SK-N-SH (cell line): ENCODE data around the gene TTC21A. TPM values are rescaled to one million over a fixed set of nuclear protein-coding genes. Genes with fewer than 3 reads are reported as not detected.

Experiments used
- CTCF ChIA-PET: fragments of 300-600, 350-600 bp; formaldehyde crosslinking; extraction: SDS; loops from one replicate; lab custom pipeline; 2021; lab: Yijun Ruan, JAX
- POLR2A ChIA-PET: fragments of 350-600 bp; sonication (Branson Sonifier 250); formaldehyde crosslinking; extraction: SDS; loops from one replicate; lab custom pipeline; 2020; ENCODE audit warnings: antibody characterized with exemption, inconsistent platforms; lab: Yijun Ruan, JAX
- DNase-seq: peaks from one replicate; pipeline ENCODE4 v3.0.0; 2012
- H2AFZ ChIP-seq: fragments of 200-600 bp; sonication (generic); 2 replicates; pipeline ENCODE4 v1.8.1; 2016; ENCODE audit warnings: antibody characterized with exemption, mild to moderate bottlenecking, low read depth
- H3F3A ChIP-seq: fragments of 200-600 bp; sonication (generic); replicated peaks from 2 replicates; pipeline ENCODE3; 2016; ENCODE audit warnings: antibody characterized with exemption, mild to moderate bottlenecking; ENCODE audit not compliant: insufficient read depth
- H3K27ac ChIP-seq, 2 experiments: fragments of 200-500 bp in 1 of 2; fragments of 200-600 bp in 1 of 2; sonication (Bioruptor generic) in 1 of 2; sonication (generic), shearing (Covaris generic) in 1 of 2; 2 replicates each; pipeline versions ENCODE4 v1.5.1 to v1.6.1; 2014 to 2016; ENCODE audit warnings: low read depth in 2 of 2, inconsistent platforms in 1 of 2, low read length in 1 of 2, mild to moderate bottlenecking in 1 of 2, mixed read lengths in 1 of 2
- H3K27me3 ChIP-seq: fragments of 200-600 bp; sonication (generic), shearing (Covaris generic); 2 replicates; pipeline ENCODE4 v1.6.1; 2016; ENCODE audit warnings: mixed run types; ENCODE audit not compliant: insufficient read depth
- H3K36me3 ChIP-seq, 2 experiments: fragments of 200-500 bp in 1 of 2; fragments of 200-600 bp in 1 of 2; sonication (Bioruptor generic) in 1 of 2; sonication (generic) in 1 of 2; replicated peaks in 1 of 2; 2 replicates each; pipeline versions ENCODE3 to v1.5.1; 2014 to 2016; ENCODE audit warnings: low read length in 1 of 2, mild to moderate bottlenecking in 1 of 2; ENCODE audit not compliant: insufficient read depth in 2 of 2, control insufficient read depth in 1 of 2
- H3K4me1 ChIP-seq, 2 experiments: fragments of 200-500 bp in 1 of 2; fragments of 200-600 bp in 1 of 2; sonication (Bioruptor generic) in 1 of 2; sonication (generic), shearing (Covaris generic) in 1 of 2; 2 replicates each; pipeline versions ENCODE4 v1.5.1 to v1.6.1; 2014 to 2016; ENCODE audit warnings: low read depth in 1 of 2, low read length in 1 of 2, mixed run types in 1 of 2; ENCODE audit not compliant: insufficient read depth in 2 of 2, control insufficient read depth in 1 of 2
- H3K4me2 ChIP-seq: fragments of 200-600 bp; sonication (generic), shearing (Covaris generic); 2 replicates; pipeline ENCODE4 v1.6.1; 2017; ENCODE audit warnings: mixed run types
- H3K4me3 ChIP-seq, 2 experiments: fragments of 200-500 bp in 1 of 2; fragments of 200-600 bp in 1 of 2; sonication (Bioruptor generic) in 1 of 2; sonication (generic), shearing (Covaris generic) in 1 of 2; 2 replicates each; pipeline versions ENCODE4 v1.5.1 to v1.8.1; 2014 to 2016; ENCODE audit warnings: low read depth in 2 of 2, inconsistent platforms in 1 of 2, low read length in 1 of 2, mild to moderate bottlenecking in 1 of 2, mixed read lengths in 1 of 2, moderate library complexity in 1 of 2
- H3K79me2 ChIP-seq: fragments of 200-600 bp; sonication (generic); 2 replicates; pipeline ENCODE4 v1.8.1; 2017; ENCODE audit warnings: mild to moderate bottlenecking; ENCODE audit not compliant: insufficient read depth
- H3K9ac ChIP-seq: fragments of 200-600 bp; sonication (generic); 2 replicates; pipeline ENCODE4 v1.6.1; 2017; ENCODE audit warnings: mixed run types
- H3K9me2 ChIP-seq: fragments of 200-600 bp; sonication (generic); 2 replicates; pipeline ENCODE4 v1.6.1; 2017; ENCODE audit warnings: mixed run types
- H3K9me3 ChIP-seq: fragments of 200-600 bp; sonication (generic); 2 replicates; pipeline ENCODE4 v1.6.1; 2017; ENCODE audit warnings: mixed run types, mild to moderate bottlenecking, moderate library complexity
- H4K20me1 ChIP-seq: fragments of 200-600 bp; sonication (generic); 2 replicates; pipeline ENCODE4 v1.6.1; 2017; ENCODE audit warnings: mild to moderate bottlenecking, mixed run types; ENCODE audit not compliant: insufficient read depth
- CTCF ChIP-seq: fragments of 200-600 bp; sonication (generic); IDR thresholded peaks from 2 replicates; pipeline ENCODE4 v1.6.1; 2017; ENCODE audit warnings: antibody characterized with exemption, mild to moderate bottlenecking, moderate library complexity
- FOXJ3 ChIP-seq: sonication (generic); formaldehyde crosslinking; IDR thresholded peaks from 2 replicates; pipeline ENCODE4 v1.5.1; 2020; ENCODE audit warnings: mild to moderate bottlenecking, missing genetic modification reagents
- GATA2 ChIP-seq: sonication (generic); formaldehyde crosslinking; IDR thresholded peaks from 2 replicates; pipeline ENCODE4 v1.5.0; 2020; ENCODE audit warnings: mild to moderate bottlenecking, missing genetic modification reagents
- JUND ChIP-seq: IDR thresholded peaks from 2 replicates; pipeline ENCODE4 v1.4.0; 2012
- MXI1 ChIP-seq: IDR thresholded peaks from 2 replicates; pipeline ENCODE4 v1.6.1; 2012; ENCODE audit warnings: mild to moderate bottlenecking, low read depth, low read length, improper control_type of control experiment
- NFIC ChIP-seq: IDR thresholded peaks from 2 replicates; pipeline ENCODE4 v1.4.0; 2012; ENCODE audit warnings: borderline replicate concordance
- PBX3 ChIP-seq: IDR thresholded peaks from 2 replicates; pipeline ENCODE4; 2012
- REST ChIP-seq: IDR thresholded peaks from 2 replicates; pipeline ENCODE4 v1.6.1; 2012; ENCODE audit warnings: mild to moderate bottlenecking, low read depth, low read length, moderate library complexity
- RXRA ChIP-seq: IDR thresholded peaks from 2 replicates; pipeline ENCODE4 v1.4.0; 2012; ENCODE audit warnings: low read depth, mild to moderate bottlenecking, borderline replicate concordance
- TCF12 ChIP-seq: IDR thresholded peaks from 2 replicates; pipeline ENCODE4 v1.4.0; 2012
- WGBS: methylation state at CpG from one replicate; pipeline ENCODE4 v1.1.6; 2017; ENCODE audit warnings: low lambda C conversion rate; 5-methylcytosine and 5-hydroxymethylcytosine counted together
- polyA plus RNA-seq, 3 experiments: library from polyadenylated mRNA; depleted of rRNA; stranded (reverse); fragments of >200 nt; gene quantifications; 2 replicates each; pipeline ENCODE4 v1.2.3, GENCODE V29; 2012

Gene TTC21A
- polyA plus RNA-seq, 1 of the 3 experiments (the other 2 are of a cell fraction): 3.9 TPM

GRCh38 chr3:39144095-39144747 lies 36.7 kb downstream of the TTC21A start:
- Histone ChIP-seq H3K9me3 (no peaks in the 10 kb centered on the region), H3K9me2 (no peaks in the 10 kb centered on the region), H3K4me1 (peaks cover 36 to 79% of the 10 kb centered on the region in 2 experiments), H4K20me1 (peaks cover 27% of the 10 kb centered on the region), H3K79me2 (peaks cover 81% of the 10 kb centered on the region), H3K27me3 (no peaks in the 10 kb centered on the region), H3K27ac (no peak overlapping the region; a peak in 1 of 4 replicates), H3K4me3 (no peak overlapping the region), H3F3A (peaks cover 25% of the 10 kb centered on the region), H3K9ac (no peak overlapping the region), H3K36me3 (peaks cover 40 to 48% of the 10 kb centered on the region in 2 experiments), H2AFZ (no peak overlapping the region), H3K4me2 (no peak overlapping the region)
- WGBS: 79% methylated on average over 20 of the region's 20 CpGs
- peak; percentile 67 for DNase-seq
- ChIA-PET POLR2A (no interaction called here), CTCF (interaction anchor here (1.4 to 3.2 kb wide), 3 partner anchors 18 to 148 kb away, joined by 5 to 18 read pairs (median 7); no protein-coding TSS in a partner anchor)
- TF ChIP-seq PBX3 (no peak), TCF12 (no peak), GATA2 (peak; percentile 46; the same call in 1 of the 2 replicates), FOXJ3 (CRISPR knock-in tag) (peak; percentile 52; the same call in 1 of the 2 replicates), JUND (no peak)

- Histone ChIP-seq H3K4me2 (no peak overlapping the region), H3K36me3 (peaks cover 40 to 47% of the 10 kb centered on the region in 2 experiments), H3K79me2 (peaks cover 88% of the 10 kb centered on the region), H3K9ac (no peak overlapping the region), H3K27me3 (no peaks in the 10 kb centered on the region), H3K9me2 (no peaks in the 10 kb centered on the region), H3K4me1 (peaks cover 42 to 81% of the 10 kb centered on the region in 2 experiments), H4K20me1 (peaks cover 32% of the 10 kb centered on the region), H3K27ac (no peak overlapping the region), H2AFZ (no peak overlapping the region), H3K9me3 (no peaks in the 10 kb centered on the region), H3F3A (peaks cover 31% of the 10 kb centered on the region), H3K4me3 (no peak overlapping the region)
- no peak for DNase-seq
- ChIA-PET CTCF (interaction anchor here (1.0 to 3.2 kb wide), 5 partner anchors 10 to 147 kb away, joined by 3 to 18 read pairs (median 7); no protein-coding TSS in a partner anchor), POLR2A (no interaction called here)
- TF ChIP-seq REST (no peak), CTCF (no peak), MXI1 (no peak), JUND (no peak), NFIC (no peak), RXRA (no peak)
- 96% methylated on average over 19 of the region's 23 CpGs for WGBS
Measured at GRCh38 chr3:39144748-39145380, 37.4 kb downstream of the TTC21A start.
